SK-N-MC (cell line): ENCODE data around the gene SPHK1.

Experiments used
- EZH2 ChIP-seq: fragments of 200-600 bp; sonication (generic); IDR thresholded peaks from one replicate; pipeline ENCODE4 v1.6.1; 2017; ENCODE audit warnings: antibody characterized with exemption
- FOXP2 ChIP-seq: optimal IDR thresholded peaks from 2 replicates; pipeline ENCODE3; 2011; ENCODE audit warnings: mild to moderate bottlenecking, moderate library complexity; ENCODE audit not compliant: insufficient read depth; ENCODE audit errors: extremely low read length, control extremely low read depth
- POLR2AphosphoS5 ChIP-seq: IDR thresholded peaks from 2 replicates; pipeline ENCODE4 v1.6.1; 2012; ENCODE audit warnings: mild to moderate bottlenecking, low read depth, low read length, borderline replicate concordance

GRCh38 chr17:76369379-76369778 is 15.0 kb upstream of the SPHK1 start:
- TF ChIP-seq FOXP2: no peak
- TF ChIP-seq POLR2AphosphoS5: no peak
- no peak for TF ChIP-seq EZH2
